ENCODE data around the gene MAST4. TPM values are rescaled to one million over a fixed set of nuclear protein-coding genes. Genes with fewer than 3 reads are reported as not detected.

Gene MAST4
- polyA plus RNA-seq, 2 of the 4 experiments (the other 2 are of a cell fraction): 1.2 to 5.8 TPM

GRCh38 chr5:66570201-66570600, 26.0 kb upstream of the MAST4 start:
- Histone ChIP-seq H3K4me2 (no peak overlapping the region), H3K9me3 (no peaks in the 10 kb centered on the region), H3K27ac (no peak overlapping the region), H3K4me1 (no peaks in the 10 kb centered on the region), H3K4me3 (no peak overlapping the region)
- TF ChIP-seq FOSB (CRISPR knock-in tag; IDR thresholded peaks at IDR 0.05) (no peak), EHF (CRISPR knock-in tag; IDR thresholded peaks at IDR 0.05) (no peak), SMC3 (IDR thresholded peaks at IDR 0.05) (no peak)
- ChIA-PET CTCF (interaction anchor here (1.3 kb wide), 1 partner anchor 68 kb away, joined by 3 read pairs; no protein-coding TSS in a partner anchor), POLR2A (no interaction called here)
- 3% methylated on average over 1 of the region's 1 CpG for WGBS (ENCODE audit: missing lambda C conversion rate)
- DNase-seq (ENCODE audit: low read depth in 1 of 2, low spot score in 1 of 2): no peak
- no peak for ATAC-seq
- no peak for FAIRE-seq

GRCh38 chr5:66573733-66574132, 22.5 kb upstream of the MAST4 start:
- H3K27ac ChIP-seq: no peak overlapping the region

GRCh38 chr5:66582499-66583165, 13.6 kb upstream of the MAST4 start:
- Histone ChIP-seq H3K4me2 (no peak overlapping the region), H3K27ac (no peak overlapping the region), H3K4me3 (no peak overlapping the region), H3K4me1 (no peaks in the 10 kb centered on the region), H3K9me3 (no peaks in the 10 kb centered on the region)
- ChIA-PET POLR2A (no interaction called here), CTCF (no interaction called here)
- TF ChIP-seq MYC (IDR thresholded peaks at IDR 0.05; ENCODE audit: borderline replicate concordance, low read length): no peak
- no peak for TF ChIP-seq KDM1A (IDR thresholded peaks at IDR 0.05; ENCODE audit: low read depth)
- no peak for TF ChIP-seq CHD2 (IDR thresholded peaks at IDR 0.05; ENCODE audit: low read length, partially characterized antibody)
- no peak for TF ChIP-seq REST (IDR thresholded peaks at IDR 0.05)
- TF ChIP-seq HOXB13 (CRISPR knock-in tag; IDR thresholded peaks at IDR 0.05; ENCODE audit: low read depth): no peak
- no peak for TF ChIP-seq HES2 (IDR thresholded peaks at IDR 0.05)
- no peak for TF ChIP-seq BHLHE40 (IDR thresholded peaks at IDR 0.05; ENCODE audit: low read depth, low read length)
- TF ChIP-seq JUNB (IDR thresholded peaks at IDR 0.05): no peak
- no peak for TF ChIP-seq POLR2A (IDR thresholded peaks at IDR 0.05; ENCODE audit: low read length)
- ATAC-seq (no peak), DNase-seq (ENCODE audit: low read depth in 1 of 2, low spot score in 1 of 2) (no peak), FAIRE-seq (no peak)
- WGBS (ENCODE audit: missing lambda C conversion rate): 4% methylated on average over 5 of the region's 5 CpGs

More at GRCh38 chr5:66573733-66574132, 22.5 kb upstream of the MAST4 start:
- ATAC-seq (no peak), FAIRE-seq (no peak), DNase-seq (ENCODE audit: low read depth in 1 of 2, low spot score in 1 of 2) (no peak)
- H3K9me3 ChIP-seq: no peaks in the 10 kb centered on the region
- no peak overlapping the region for H3K4me3 ChIP-seq
- ChIA-PET CTCF (no interaction called here), POLR2A (no interaction called here)
- 12% methylated on average over 2 of the region's 2 CpGs for WGBS (ENCODE audit: missing lambda C conversion rate)
- TF ChIP-seq RNF2 (IDR thresholded peaks at IDR 0.05; ENCODE audit: borderline replicate concordance, low read depth) (no peak), TFCP2L1 (CRISPR knock-in tag; IDR thresholded peaks at IDR 0.05) (no peak), RCOR1 (IDR thresholded peaks at IDR 0.05; ENCODE audit: low read depth, low read length) (no peak), EHMT2 (IDR thresholded peaks at IDR 0.05; ENCODE audit: low read depth) (no peak), ZSCAN20 (CRISPR knock-in tag; IDR thresholded peaks at IDR 0.05) (no peak), ATOH8 (CRISPR knock-in tag; IDR thresholded peaks at IDR 0.05; ENCODE audit: low read depth) (no peak), HOXB13 (CRISPR knock-in tag; IDR thresholded peaks at IDR 0.05; ENCODE audit: low read depth) (no peak), ZFP36 (IDR thresholded peaks at IDR 0.05; ENCODE audit: borderline replicate concordance, partially characterized antibody) (no peak), HOXB5 (CRISPR knock-in tag; IDR thresholded peaks at IDR 0.05) (no peak), MAZ (IDR thresholded peaks at IDR 0.05; ENCODE audit: borderline replicate concordance, low read depth, low read length) (no peak), HEYL (CRISPR knock-in tag; IDR thresholded peaks at IDR 0.05) (no peak), GATA3 (IDR thresholded peaks at IDR 0.05; ENCODE audit: borderline replicate concordance) (no peak), NR3C1 (IDR thresholded peaks at IDR 0.05) (no peak), JUN (IDR thresholded peaks at IDR 0.05) (no peak), NFE2L2 (conservative IDR thresholded peaks at IDR 0.05; ENCODE audit: low read length) (no peak), FOSL2 (IDR thresholded peaks at IDR 0.05) (no peak), FOSL2 (CRISPR knock-in tag; IDR thresholded peaks at IDR 0.05) (no peak), BHLHE40 (IDR thresholded peaks at IDR 0.05; ENCODE audit: low read depth, low read length) (no peak), RFX5 (IDR thresholded peaks at IDR 0.05) (no peak), HDAC2 (IDR thresholded peaks at IDR 0.05) (no peak)
- no peak overlapping the region for H3K4me2 ChIP-seq
- no peaks in the 10 kb centered on the region for H3K4me1 ChIP-seq

Data from A549 (cell line).